SU-DHL-6 (cell line): Measurements from ENCODE around the gene ELL2.

Experiments
- CTCF ChIP-seq: fragments of 200-600 bp; sonication (generic); IDR thresholded peaks from one replicate; pipeline ENCODE4 v1.5.1; 2017; ENCODE audit warnings: antibody characterized with exemption, mild to moderate bottlenecking, low read length, moderate library complexity; ENCODE audit not compliant: insufficient read depth, poor library complexity, severe bottlenecking
- EZH2phosphoT487 ChIP-seq: fragments of 200-600 bp; sonication (generic), shearing (Covaris generic); conservative IDR thresholded peaks from 2 replicates; pipeline ENCODE4 v1.6.1; 2018; ENCODE audit warnings: mild to moderate bottlenecking, antibody characterized with exemption, low read length, moderate library complexity, mixed read lengths

DNA sequence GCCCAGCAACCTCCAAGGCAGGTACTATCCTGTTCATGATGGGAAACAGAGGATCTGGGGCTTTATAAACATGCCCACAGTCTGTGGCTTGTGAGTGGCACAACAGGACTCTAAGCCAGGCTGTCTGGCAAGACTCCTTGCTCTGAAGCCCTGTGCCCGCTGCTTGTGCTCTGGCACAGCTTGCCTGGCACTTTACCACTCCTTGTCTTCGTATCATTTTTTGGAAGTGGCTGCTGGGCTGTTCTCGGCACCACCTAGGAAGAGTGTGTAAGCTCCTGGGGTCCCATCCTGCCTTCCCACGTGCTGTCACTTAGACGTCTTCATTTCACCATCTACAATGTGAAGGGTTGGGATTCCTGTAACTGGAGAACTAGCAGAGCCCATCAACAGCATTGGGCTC is 79.8 kb downstream of the ELL2 start:
- no peak for TF ChIP-seq CTCF
- no peak for TF ChIP-seq EZH2phosphoT487
